Cerebellar cortex (tissue), 1 donor: ENCODE data around the gene RUNX2.
"Not testable (repeated sequence)": the region's sequence is repeated elsewhere in the genome, so short reads cannot be mapped to it uniquely, and the experiment has no call there.

Experiments
- DNase-seq: peaks from one replicate; pipeline ENCODE4 v3.0.0-alpha.2; 2015; ENCODE audit warnings: low spot score

The RUNX2 gene

DNA sequence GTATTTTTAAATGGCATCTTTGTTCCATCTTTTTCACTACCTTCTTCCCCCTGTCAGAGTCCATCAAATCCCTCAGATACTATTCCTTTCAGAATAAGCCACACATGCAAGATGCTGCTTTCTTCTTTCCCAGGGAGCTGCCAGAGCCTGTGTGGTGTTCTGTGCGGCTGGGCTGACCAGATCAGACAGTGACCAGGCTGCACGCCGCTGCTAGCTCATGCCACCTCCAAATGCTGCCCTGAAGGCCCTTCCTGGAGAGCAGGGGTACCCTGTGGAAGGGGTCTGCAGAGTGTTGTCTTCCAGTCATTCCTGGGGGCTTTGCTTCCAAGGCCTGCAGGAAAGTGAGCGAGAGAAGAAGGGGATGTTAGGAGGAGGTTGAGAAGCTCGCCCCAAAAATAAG lies 228.7 kb downstream of the RUNX2 start:
- no peak for DNase-seq

DNA sequence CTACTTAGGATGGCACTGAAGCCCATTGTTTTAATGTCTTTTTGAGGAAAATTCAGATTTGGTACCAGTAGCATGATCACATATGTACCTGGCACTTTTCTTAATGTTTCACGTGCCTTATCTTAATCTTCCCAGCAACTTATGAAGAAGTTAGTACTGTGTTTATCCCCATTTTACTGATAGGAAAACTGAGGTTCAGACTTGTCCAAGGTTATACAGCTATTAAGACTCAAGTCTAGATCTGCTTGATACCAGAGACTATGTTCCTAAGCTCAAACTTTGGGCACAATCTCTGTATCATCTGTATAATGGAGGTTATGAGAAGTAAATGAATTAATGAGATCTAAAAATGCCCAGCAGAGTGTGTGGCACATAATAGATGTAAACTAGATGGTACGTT lies 229.3 kb downstream of the RUNX2 start:
- no peak for DNase-seq

DNA sequence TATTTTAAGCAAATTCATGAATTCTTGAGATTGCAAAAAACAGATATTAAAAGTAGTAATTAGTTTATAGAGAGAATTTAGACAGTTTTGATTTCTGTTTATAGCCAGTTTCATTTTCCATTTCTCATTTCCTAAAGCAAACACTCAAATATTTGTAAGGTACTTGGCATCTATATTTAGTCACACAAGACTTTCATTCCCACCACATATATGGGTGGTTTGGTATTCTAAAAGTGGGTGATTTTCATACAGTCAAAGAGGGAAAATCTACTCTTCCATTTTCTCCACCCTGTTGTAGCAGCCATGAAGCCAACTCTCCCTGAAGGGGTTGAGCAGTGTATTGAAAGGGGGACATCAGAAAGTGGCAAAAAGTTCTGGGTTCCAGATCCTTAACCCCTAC lies 230.7 kb downstream of the RUNX2 start:
- no peak for DNase-seq

DNA sequence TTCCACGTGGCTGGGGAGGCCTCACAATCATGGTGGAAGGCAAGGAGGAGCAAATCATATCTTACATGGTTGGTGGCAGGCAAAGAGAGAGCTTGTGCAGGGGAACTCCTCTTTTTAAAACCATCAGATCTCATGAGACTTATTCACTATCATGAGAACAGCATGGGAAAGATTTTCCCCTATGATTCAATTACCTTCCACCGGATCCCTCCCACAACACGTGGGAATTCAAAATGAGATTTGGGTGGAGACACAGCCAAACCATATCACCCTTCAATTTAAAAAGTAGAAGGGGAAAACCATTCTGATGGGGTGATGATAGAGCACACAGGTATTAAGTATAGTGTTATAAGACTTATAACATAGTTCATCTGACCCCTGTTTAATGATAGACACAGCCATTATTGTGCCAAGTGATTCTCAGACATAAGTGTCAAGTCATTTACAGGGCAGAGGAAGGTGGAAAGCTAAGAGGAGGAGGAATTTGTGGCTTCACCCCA lies 232.2 kb downstream of the RUNX2 start:
- DNase-seq, result not testable (repeated sequence)

DNA sequence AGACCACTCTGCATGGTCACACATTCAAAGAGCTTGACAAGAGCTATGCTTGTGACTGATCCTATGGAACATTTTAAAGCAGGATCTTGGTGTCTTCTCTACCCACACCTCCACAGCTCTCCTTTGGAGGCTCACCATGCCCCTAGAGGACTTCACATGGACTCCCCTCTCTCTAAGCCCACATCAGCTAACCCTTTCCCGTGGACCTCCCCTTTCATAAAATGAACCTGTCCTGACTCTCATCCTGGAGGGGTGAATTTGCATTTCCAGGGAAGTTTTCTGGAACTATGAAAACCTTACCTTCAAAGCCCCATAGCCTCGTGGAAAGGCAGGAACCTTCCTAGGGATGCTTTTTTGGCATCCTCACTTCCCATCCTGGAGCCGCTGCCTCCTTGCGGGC lies 234.0 kb downstream of the RUNX2 start:
- DNase-seq, result no peak

DNA sequence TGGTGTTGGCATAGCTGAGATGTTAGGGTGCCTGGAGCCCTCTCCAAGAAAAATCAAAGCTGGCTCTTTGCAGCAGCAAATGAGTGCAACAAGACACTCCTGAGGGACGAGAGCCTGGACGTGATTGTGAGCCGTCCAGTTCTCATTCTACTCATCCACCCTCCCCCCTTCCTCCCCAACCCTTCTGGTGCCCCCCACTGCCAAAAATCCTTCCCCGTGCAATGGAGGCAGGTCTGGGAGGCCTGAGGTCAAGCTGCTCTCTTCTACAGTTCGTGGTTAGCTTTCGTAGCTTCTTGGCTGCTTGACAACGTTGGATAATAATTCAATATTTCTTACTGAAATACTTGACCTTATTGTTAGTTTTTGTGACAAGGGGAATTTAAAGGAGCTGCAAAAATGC lies 234.9 kb downstream of the RUNX2 start:
- DNase-seq, result no peak

DNA sequence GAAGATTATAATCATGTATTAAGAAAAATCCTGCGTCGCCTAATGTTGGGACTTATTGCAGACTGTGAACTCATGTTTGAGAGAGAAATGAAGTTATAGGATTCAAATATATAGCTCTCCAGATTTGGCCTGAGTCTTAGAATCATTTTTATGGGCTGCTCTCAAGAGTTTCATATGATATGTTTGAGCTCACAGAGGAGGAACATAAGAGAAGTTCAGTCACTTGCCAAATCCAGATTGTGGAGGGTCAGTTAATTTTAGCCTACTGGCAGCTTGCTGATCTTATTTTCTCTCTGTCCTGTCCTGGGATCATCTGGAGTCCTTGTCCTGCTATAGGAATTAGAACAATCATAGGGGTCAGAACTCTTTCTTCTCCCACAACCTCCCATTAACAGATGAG lies 235.7 kb downstream of the RUNX2 start:
- no peak for DNase-seq

DNA sequence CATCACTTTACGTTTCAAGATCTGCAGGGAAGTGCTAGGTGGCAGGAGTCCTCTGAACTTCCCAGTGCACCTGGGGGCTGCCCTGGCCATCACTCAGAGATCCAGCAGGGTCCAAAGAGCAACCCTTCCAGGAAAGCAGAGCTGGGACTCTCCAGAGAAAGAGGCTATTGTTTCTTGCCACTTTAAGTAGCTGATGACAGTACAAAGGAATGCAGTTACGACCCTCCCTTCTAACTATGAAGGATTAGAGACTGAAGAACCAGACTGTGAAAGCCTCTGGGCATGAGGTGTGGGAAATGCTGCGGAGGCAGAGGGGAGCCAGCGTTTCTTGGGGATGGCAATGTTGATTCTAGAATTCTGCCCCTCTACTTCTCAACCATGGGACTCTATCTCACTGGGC lies 238.8 kb downstream of the RUNX2 start:
- DNase-seq, result no peak

DNA sequence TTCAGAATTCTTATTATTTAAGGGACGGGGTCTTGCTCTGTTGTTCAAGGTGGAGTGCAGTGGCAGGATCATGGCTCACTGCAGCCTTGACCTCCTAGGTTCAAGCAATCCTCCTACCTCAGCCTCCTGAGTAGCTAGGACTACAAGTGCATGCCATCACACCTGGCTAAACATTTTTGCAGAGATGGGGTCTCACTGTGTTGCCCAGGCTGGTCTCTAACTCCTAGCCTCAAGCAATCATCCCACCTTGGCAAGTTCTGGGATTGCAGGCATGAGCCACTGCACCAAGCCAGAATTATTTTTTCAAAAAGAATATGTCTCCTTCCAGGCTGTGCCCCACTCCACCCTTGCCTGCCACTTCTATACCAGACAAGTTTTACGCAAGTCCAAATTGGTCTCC lies 239.7 kb downstream of the RUNX2 start:
- DNase-seq, result no peak

DNA sequence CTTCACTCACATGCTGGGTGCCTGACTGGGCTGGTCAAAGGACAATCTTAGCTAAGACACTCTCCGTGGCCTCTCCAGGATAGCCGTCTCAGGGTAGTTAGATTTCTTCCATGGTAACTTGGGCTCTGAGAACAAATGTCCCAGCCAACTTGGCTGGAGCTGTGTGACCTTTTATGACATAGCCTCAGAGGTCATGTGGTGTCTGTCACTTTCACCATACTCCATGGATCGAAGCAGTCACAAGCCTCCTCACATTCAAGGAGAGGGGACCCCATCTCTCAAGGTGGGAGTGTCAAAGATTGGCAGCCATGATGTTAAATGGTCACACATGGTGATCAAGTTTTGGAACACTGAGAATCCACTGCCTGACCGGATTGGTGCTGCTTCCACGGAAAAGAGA lies 240.5 kb downstream of the RUNX2 start:
- no peak for DNase-seq

DNA sequence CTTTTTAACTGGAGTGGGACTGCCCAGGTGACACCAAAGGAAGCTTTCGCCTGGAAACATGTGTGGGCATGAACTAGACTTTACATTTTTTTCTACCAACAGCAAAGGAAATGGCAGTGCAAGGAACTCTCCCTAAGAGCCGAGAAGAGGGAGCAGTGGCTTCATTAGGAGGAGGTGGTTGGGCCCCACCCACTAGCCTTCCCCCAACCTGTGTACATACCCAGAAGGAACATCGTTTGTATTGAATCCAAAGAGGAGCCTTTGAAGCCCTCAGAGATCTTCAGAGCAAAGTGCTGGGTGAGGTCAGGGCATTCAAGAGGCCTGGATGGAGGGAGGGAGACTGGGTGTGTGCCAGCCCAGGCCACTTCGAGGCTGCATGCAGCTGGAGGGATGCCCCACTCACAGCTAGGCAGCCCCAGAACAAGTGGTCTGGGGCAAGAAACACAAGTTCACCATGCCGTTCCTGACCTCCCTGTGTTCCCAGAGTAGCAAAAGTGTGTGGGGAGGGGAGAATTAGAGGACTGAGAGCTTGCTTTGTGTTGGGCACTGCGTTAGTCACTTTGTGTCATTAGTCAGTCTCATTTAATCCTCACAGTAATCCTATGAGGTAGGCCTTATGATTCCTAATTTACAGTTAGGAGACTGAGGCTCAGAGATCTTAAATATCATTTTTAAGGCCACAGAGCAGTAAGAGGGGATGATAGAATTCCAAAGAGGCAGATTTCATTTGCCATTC lies 241.2 kb downstream of the RUNX2 start:
- DNase-seq, result no peak

DNA sequence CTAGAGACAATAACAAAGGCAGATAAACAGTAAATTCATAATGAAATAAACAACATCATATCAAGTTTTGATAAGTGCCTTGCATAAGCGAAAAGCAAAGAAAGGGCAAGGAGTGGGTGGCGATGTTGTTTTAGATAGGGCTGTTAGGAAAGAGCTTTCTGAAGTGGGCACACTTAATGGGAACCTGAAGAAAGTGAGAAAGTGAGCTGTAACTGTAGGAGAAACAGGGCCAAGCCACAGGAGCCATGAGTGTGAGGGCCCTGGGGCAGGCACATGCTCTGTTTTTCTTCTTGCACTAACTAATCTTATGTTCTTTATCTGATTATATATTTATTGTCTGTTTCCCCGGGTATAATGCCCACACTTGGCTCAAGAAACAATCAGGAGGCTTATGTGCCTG lies 243.0 kb downstream of the RUNX2 start:
- no peak for DNase-seq

DNA sequence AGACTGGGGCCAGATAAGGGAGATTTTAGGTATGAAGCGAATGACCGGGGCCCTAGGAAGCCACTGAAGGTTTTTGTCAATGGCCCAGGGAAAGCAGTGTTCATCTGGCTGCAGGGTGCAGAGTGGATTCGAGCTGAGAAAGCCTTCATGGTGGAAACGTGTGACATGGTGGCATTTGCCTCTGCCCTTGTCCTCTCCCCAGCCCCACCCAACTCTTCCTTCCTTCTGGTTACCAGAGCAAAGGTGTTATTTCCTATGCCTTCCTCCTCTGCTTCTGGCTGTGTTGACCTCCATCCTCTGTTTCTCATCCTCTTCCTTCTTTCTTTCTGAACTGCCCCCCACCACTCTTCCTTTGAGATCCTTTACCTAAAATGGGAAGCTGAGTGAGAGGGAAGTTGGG lies 244.7 kb downstream of the RUNX2 start:
- no peak for DNase-seq

DNA sequence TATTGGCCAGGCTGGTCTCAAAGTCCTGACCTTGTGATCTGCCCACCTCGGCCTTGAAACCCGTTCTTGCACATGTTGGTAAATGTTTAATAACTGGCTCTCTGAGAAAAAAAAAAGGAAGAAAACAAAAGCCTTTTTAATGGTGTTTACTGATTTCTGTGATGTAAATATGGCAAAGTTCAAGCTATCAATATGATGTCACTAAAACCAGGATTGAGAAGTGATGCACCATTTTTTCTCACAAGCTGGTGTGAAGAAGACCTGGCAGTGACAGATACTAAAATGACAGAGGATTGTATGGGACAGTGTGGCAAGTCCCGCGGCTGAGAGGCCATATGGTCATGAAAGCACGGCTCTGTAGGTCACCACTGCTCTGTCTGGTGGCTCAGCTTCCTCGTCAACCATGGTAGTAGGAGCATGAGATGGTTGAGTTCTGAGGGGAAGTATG lies 245.9 kb downstream of the RUNX2 start:
- DNase-seq, result no peak

DNA sequence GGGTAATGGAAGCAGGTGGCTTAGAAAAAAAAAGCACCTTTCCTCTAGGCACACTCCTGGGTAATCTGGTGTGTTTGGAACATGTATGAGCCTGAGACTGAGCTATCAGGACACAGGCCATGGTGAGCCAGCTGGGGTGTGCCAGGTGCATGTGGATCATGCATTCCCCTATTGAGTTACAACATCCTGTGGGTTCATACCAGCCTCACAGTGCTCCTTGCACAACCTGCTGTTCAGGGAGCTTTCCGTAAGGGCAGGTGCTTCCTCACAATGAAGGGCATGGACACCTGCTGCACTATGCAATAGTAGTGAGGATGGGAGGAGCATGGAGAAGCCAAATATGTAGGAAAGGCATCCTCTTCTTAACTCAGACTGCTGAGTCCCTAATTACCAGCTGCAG lies 246.8 kb downstream of the RUNX2 start:
- no peak for DNase-seq

DNA sequence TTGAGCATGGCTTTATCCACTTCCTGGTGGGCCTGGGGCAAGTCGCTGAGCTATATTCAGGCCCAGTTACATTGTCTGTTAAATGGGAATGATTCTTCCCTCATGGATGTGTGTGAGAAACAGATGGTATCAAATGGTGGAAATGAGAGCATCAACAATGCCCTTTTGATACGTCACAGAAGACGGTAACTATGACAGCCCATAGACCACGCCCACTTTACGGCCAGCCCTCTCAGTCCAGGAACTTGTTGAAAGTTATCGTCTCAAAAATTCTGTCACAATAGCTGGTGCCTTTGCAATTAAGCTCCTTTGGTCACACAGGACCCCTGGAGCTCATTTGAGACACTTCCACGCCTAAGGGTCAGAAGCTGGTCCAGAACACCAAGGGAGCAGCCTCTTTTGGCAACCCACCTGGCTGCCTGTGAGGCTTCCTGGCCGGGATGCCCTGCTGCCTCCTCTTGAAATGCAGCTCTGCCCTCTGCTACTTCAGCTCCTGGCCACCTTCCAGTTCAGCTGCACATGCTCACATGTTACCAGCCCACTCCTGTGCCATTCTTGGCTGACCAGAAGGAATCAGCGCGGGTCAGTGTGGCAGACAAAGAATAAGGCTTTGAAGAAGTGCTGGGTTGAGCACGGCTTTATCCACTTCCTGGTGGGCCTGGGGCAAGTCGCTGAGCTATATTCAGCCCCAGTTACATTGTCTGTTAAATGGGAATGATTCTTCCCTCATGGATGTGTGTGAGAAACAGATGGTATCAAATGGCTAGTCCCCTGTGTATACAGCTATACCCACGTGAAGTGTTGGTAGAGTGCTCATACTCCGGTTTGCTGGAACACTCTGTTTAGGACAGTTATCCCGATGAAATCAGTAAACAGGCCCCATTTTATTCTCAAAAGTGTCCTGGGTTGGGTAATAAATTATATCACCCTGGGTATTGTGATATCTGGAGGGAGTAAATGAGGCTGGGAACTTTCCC lies 248.8 kb downstream of the RUNX2 start:
- DNase-seq, result peak; percentile 9

DNA sequence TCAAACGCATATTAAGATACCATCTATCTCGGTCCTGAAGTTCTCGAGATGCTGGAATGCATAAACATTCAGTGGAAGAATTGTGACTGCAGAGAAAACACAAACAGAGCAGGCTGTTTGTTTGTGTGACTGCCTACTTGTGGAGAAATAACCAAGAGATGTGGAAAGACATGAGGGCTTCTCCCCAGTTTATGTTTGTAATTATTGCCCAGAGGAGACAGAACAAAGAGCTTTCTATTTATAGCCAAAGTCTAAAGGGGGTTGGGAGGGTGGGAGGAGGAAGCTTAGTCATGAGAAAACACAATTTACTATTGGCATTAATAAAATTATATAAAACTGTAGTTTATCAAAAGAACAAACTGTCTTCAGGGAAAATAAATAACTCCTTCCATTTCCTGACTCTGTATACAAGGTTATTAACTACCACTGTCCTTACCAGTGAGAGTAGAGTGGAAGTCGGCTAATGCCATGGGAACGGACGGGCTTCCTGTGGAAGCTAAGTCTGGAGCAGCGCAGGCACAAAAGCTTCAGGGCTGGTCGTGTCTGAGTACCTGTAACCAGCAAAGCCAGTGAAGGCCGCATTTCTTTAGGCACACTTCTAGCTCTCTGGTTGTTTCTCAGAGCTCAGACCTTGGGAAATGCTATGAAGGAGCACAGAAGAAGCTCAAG lies 249.8 kb downstream of the RUNX2 start:
- no peak for DNase-seq

DNA sequence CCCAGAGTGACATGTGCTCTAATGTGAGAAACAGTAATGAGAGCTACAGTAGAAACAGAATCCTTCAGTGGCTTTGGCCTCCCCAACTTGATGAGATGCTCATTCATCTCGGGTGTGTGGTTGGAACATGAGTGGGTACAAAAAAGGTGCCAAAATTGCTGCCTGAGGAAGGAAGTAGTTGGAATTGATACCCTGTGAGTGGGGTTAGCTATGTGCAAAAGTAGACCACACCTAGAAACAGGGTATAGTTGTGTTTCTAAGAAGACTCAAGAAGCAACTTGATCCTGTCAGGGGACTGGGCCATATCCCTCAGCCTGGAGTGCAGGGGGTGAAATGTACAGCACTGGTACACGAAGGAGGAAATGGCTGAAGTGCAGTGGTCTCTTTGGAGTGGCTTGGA lies 256.0 kb downstream of the RUNX2 start:
- DNase-seq, result no peak

DNA sequence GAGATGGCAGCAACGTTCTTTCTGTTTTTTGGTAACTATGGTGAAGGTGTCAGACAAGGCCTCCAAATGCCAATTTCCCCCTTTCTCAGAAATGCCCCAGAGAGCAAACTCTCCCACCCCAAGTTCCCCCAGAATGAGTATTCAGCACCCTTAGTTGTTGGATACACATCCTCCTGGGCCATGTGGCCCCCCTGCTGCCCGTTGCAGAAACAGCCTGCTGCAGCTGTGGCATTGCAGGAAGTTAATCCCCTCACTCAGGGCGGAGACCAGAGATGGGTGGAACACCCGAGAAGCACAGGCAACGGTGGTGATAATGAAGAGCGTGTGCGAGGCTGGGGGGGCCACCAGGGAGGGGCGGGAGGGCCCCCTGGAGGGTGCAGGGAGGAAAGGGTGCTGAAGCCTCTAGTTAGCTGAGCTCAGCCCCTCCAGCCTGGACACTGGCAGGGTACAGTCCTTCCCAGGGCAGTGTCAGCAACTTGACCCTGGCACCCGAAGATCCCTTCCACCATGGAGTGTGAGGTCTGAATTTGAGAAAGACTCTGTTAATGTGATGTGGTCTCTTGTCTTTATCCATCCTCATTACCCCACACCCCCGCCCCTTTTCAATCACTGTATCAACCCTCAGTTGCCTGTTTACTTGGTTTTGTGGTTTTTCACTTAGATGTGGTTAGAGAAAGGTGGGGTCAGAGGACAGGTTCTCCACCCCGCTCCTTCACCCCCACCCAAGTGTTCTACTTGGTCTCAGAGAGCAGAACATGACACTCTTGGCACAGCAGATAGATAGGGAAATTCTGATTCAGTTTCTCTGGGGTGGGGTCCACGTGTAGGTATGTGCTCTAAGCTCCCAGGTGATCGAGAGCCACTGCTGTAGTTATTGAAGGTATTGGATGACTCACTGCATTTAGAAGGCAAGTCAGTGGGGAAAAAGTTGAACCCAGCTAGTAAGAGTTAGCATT lies 258.4 kb downstream of the RUNX2 start:
- no peak for DNase-seq

DNA sequence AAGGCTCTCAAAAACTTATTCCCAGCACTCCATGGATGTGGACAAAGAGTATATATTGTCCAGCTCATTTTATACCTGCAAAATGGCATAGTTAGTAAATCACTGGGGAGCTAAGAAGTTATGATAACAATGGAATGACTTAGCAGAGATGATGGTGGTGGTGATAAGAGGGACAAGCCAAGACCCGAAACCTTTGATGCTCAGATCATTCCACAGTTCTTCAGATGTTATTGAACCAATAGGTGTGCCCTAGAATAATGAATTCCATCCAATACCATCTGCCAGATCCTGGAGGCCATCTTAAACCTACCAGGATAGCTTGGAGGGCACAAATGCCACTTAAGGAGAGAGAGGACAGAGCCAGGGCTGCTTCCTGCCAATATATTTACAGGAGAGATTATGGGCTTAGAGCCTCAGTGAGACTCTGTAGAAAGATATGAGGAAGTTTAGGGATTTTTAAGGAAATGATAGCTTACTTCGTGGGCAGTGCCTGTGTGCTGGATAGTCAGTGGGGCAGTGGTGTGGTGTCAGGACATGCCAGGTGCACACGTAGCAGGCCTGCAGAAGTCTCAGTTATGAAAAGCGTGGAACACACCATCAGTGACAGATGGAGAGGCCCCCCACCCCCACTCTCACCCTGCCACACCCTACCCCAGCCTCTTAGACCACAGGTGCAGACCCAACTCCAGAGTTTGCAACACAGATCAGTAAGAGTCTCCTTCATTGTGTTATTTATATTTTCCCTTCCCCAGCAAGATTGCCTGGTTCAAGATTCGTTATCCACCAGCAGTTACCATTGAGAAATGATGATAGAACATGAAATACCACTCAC lies 259.3 kb downstream of the RUNX2 start:
- DNase-seq, result no peak
